Left lobe of liver (tissue), 2 donors: ENCODE data around the gene CERT1. TPM values are rescaled to one million over a fixed set of nuclear protein-coding genes. Genes with fewer than 3 reads are reported as not detected.

ENCODE experiments used
- ATAC-seq: fragments of 200-7000 bp; cut with Tn5 transposase; one replicate; pipeline ENCODE4 v1.9.1; 2020; ENCODE audit warnings: mild to moderate bottlenecking, moderate library complexity
- DNase-seq: peaks from one replicate; pipeline ENCODE4 v3.0.0-alpha.2; 2020; ENCODE audit warnings: low spot score
- total RNA-seq: library from RNA; stranded (reverse); gene quantifications from one replicate; pipeline ENCODE4 v1.2.1, GENCODE V29; 2021
- donor health status: DM: no; HTN: no; CAD: no; lungs with moderate emphysema.
- donor health status: DM: no; HTN: yes; CAD: no.

The CERT1 gene
- total RNA-seq, 1 donor from 2014 or later, result 16.4 TPM

GRCh38 chr5:75481024-75481423 lies 30.4 kb downstream of the CERT1 start:
- DNase-seq (no peak), ATAC-seq (no peak)

- no peak for DNase-seq
- no peak for ATAC-seq
Measured at GRCh38 chr5:75475364-75475763, 36.1 kb downstream of the CERT1 start.

GRCh38 chr5:75473463-75473862 lies 38.0 kb downstream of the CERT1 start:
- ATAC-seq, result peak; percentile 52
- no peak for DNase-seq

GRCh38 chr5:75472973-75473372 lies 38.5 kb downstream of the CERT1 start:
- no peak for DNase-seq
- no peak for ATAC-seq

GRCh38 chr5:75471193-75471592 lies 40.2 kb downstream of the CERT1 start:
- ATAC-seq (no peak), DNase-seq (no peak)

- DNase-seq, result no peak
- no peak for ATAC-seq
Measured at GRCh38 chr5:75469017-75469416, 42.4 kb downstream of the CERT1 start.

- DNase-seq (no peak), ATAC-seq (no peak)
Measured at GRCh38 chr5:75468593-75468992, 42.8 kb downstream of the CERT1 start.

- DNase-seq, result no peak
- ATAC-seq, result no peak
Measured at GRCh38 chr5:75466006-75466716, 45.3 kb downstream of the CERT1 start.

GRCh38 chr5:75465480-75465879 lies 45.9 kb downstream of the CERT1 start:
- DNase-seq (no peak), ATAC-seq (peak; percentile 61)

- no peak for DNase-seq
- no peak for ATAC-seq
Measured at GRCh38 chr5:75463726-75464125, 47.7 kb downstream of the CERT1 start.

- ATAC-seq (no peak), DNase-seq (no peak)
Measured at GRCh38 chr5:75461679-75462078, 49.8 kb downstream of the CERT1 start.

- no peak for ATAC-seq
- no peak for DNase-seq
Measured at GRCh38 chr5:75460942-75461610, 50.4 kb downstream of the CERT1 start.

- ATAC-seq, result no peak
- DNase-seq, result no peak
Measured at GRCh38 chr5:75460532-75460931, 50.9 kb downstream of the CERT1 start.

- no peak for DNase-seq
Measured at GRCh38 chr5:75457691-75458090, 53.7 kb downstream of the CERT1 start.

GRCh38 chr5:75457161-75457560 lies 54.3 kb downstream of the CERT1 start:
- ATAC-seq (no peak), DNase-seq (no peak)

More at GRCh38 chr5:75457691-75458090, 53.7 kb downstream of the CERT1 start:
- ATAC-seq, result no peak

GRCh38 chr5:75450069-75450468 lies 61.4 kb downstream of the CERT1 start:
- DNase-seq, result no peak
- ATAC-seq, result no peak

- DNase-seq, result no peak
- no peak for ATAC-seq
Measured at GRCh38 chr5:75446068-75446467, 65.4 kb downstream of the CERT1 start.

GRCh38 chr5:75441560-75441959 lies 69.9 kb downstream of the CERT1 start:
- ATAC-seq (no peak), DNase-seq (no peak)

GRCh38 chr5:75439276-75439675 lies 72.2 kb downstream of the CERT1 start:
- DNase-seq (no peak), ATAC-seq (no peak)

- ATAC-seq (no peak), DNase-seq (no peak)
Measured at GRCh38 chr5:75438722-75439121, 72.7 kb downstream of the CERT1 start.

- DNase-seq (no peak), ATAC-seq (no peak)
Measured at GRCh38 chr5:75435096-75435495, 76.3 kb downstream of the CERT1 start.

- ATAC-seq (no peak), DNase-seq (no peak)
Measured at GRCh38 chr5:75433814-75434506, 77.5 kb downstream of the CERT1 start.
